Gastrocnemius medialis (tissue), 4 donors: ENCODE measurements around the gene TWF2. TPM values are rescaled to one million over a fixed set of nuclear protein-coding genes. Genes with fewer than 3 reads are reported as not detected.

Source experiments
- ATAC-seq, 2 donors: fragments of 150-250 bp; one replicate each; pipeline ENCODE4 v1.9.1; 2016
- DNase-seq, 2 donors: peaks; one replicate each; pipeline ENCODE4 v3.0.0-alpha.2; 2019
- H3K27ac ChIP-seq, 4 donors: fragments of 200-600 bp; sonication (generic); 1 replicate in 1 of 4; 2 replicates in 3 of 4; pipeline ENCODE4 v1.5.1; 2016 to 2018; ENCODE audit warnings: mild to moderate bottlenecking in 2 of 4, moderate library complexity in 1 of 4
- H3K27me3 ChIP-seq, 3 donors: fragments of 200-600 bp; sonication (generic) in 2 of 3; 1 replicate in 1 of 3; 2 replicates in 2 of 3; pipeline versions ENCODE4 v1.5.1 to v1.6.0; 2016 to 2019; ENCODE audit warnings: mild to moderate bottlenecking in 1 of 3, moderate library complexity in 1 of 3
- H3K36me3 ChIP-seq, 2 donors: fragments of 200-600 bp; sonication (generic) in 1 of 2; one replicate each; pipeline ENCODE4 v1.5.1; 2017 to 2018
- H3K4me1 ChIP-seq, 2 donors: fragments of 200-600 bp; sonication (generic) in 1 of 2; one replicate each; pipeline ENCODE4 v1.5.1; 2016 to 2017; ENCODE audit warnings: mild to moderate bottlenecking in 2 of 2
- H3K4me3 ChIP-seq, 4 donors: fragments of 200-600 bp; sonication (generic) in 3 of 4; 1 replicate in 1 of 4; 2 replicates in 3 of 4; pipeline ENCODE4 v1.5.1; 2016 to 2019; ENCODE audit warnings: mild to moderate bottlenecking in 2 of 4
- H3K9me3 ChIP-seq, 3 donors: fragments of 200-600 bp; sonication (generic) in 2 of 3; 1 replicate in 1 of 3; 2 replicates in 2 of 3; pipeline ENCODE4 v1.5.1; 2016 to 2019
- CTCF ChIP-seq, 5 experiments: fragments of 450-650 bp in 3 of 5; fragments of 200-600 bp in 2 of 5; sonication (generic) in 2 of 5; IDR thresholded peaks in 4 of 5; conservative IDR thresholded peaks in 1 of 5; 1 replicate in 4 of 5; 2 replicates in 1 of 5; pipeline ENCODE4 v1.5.1; 2016 to 2019; ENCODE audit warnings: antibody characterized with exemption in 5 of 5, mild to moderate bottlenecking in 3 of 5, moderate library complexity in 3 of 5
- POLR2A ChIP-seq, 2 donors: fragments of 450-650 bp; IDR thresholded peaks; one replicate each; pipeline ENCODE4 v1.6.1; 2017; ENCODE audit warnings: antibody characterized with exemption in 2 of 2, mild to moderate bottlenecking in 2 of 2, moderate library complexity in 2 of 2
- in situ Hi-C, 4 donors: fragments of 200-750 bp; cut with MboI; loops; one replicate each; pipeline versions ENCODE4 v1.15.0 to v1.8.0; 2017; ENCODE audit warnings: low sequenced_read_pairs in 4 of 4
- intact Hi-C: fragments of 100-400 bp; cut with DNase I; formaldehyde crosslinking; loops from one replicate; pipeline ENCODE4 v1.15.1; 2023; ENCODE audit warnings: low total_unique reads
- total RNA-seq, 4 donors: library from RNA; depleted of rRNA; stranded (reverse); fragments of >200 nt; gene quantifications; one replicate each; pipeline versions ENCODE4 v1.1.0 to v1.2.3, GENCODE V29; 2016

Gene TWF2
- total RNA-seq, 4 donors from 2014 or later = 99.2 to 222 (median 168) TPM

GRCh38 chr3:52221563-52222318, 17.2 kb downstream of the TWF2 start:
- Histone ChIP-seq H3K4me3 (no peak overlapping the region), H3K27ac (no peak overlapping the region), H3K9me3 (no peaks in the 10 kb centered on the region), H3K4me1 (peaks cover 15 to 17% of the 10 kb centered on the region in 2 donors), H3K36me3 (no peaks in the 10 kb centered on the region), H3K27me3 (no peaks in the 10 kb centered on the region)
- ATAC-seq = no peak
- TF ChIP-seq CTCF (IDR thresholded peaks at IDR 0.05 in 4 of 5, conservative IDR thresholded peaks at IDR 0.05 in 1 of 5) (no peak), POLR2A (IDR thresholded peaks at IDR 0.05) (no peak)
- in situ Hi-C loops (no loop called here), intact Hi-C loops (no loop called here)
- peak in 1 of 2 donors; percentile 27 for DNase-seq

- TF ChIP-seq POLR2A (IDR thresholded peaks at IDR 0.05) = no peak
- no peak for TF ChIP-seq CTCF (IDR thresholded peaks at IDR 0.05 in 4 of 5, conservative IDR thresholded peaks at IDR 0.05 in 1 of 5)
- peaks cover 20 to 23% of the 10 kb centered on the region in 2 donors for H3K4me1 ChIP-seq
- H3K27me3 ChIP-seq = no peaks in the 10 kb centered on the region
- intact Hi-C loops = no loop called here
- in situ Hi-C loops = no loop called here
- no peaks in the 10 kb centered on the region for H3K36me3 ChIP-seq
- DNase-seq (peak in 1 of 2 donors; percentile 14), ATAC-seq (no peak)
- no peak overlapping the region for H3K4me3 ChIP-seq
- no peaks in the 10 kb centered on the region for H3K9me3 ChIP-seq
- H3K27ac ChIP-seq = no peak overlapping the region
These were observed 17.8 kb downstream of the TWF2 start for GRCh38 chr3:52221141-52221562.

GRCh38 chr3:52220380-52221026, 18.5 kb downstream of the TWF2 start:
- no peak overlapping the region for H3K4me3 ChIP-seq
- in situ Hi-C loops = no loop called here
- peaks cover 20 to 28% of the 10 kb centered on the region in 2 donors for H3K4me1 ChIP-seq
- H3K9me3 ChIP-seq = no peaks in the 10 kb centered on the region
- intact Hi-C loops = no loop called here
- H3K36me3 ChIP-seq = no peaks in the 10 kb centered on the region
- TF ChIP-seq CTCF (IDR thresholded peaks at IDR 0.05 in 4 of 5, conservative IDR thresholded peaks at IDR 0.05 in 1 of 5) (peak; percentile 69 to 93 (median 89)), POLR2A (IDR thresholded peaks at IDR 0.05) (no peak)
- no peaks in the 10 kb centered on the region for H3K27me3 ChIP-seq
- H3K27ac ChIP-seq = no peak overlapping the region
- ATAC-seq (peak; percentile 39 to 55), DNase-seq (peak; percentile 52 to 78)

GRCh38 chr3:52218937-52219650, 19.9 kb downstream of the TWF2 start:
- DNase-seq (no peak), ATAC-seq (no peak)
- H3K27me3 ChIP-seq = no peaks in the 10 kb centered on the region
- H3K27ac ChIP-seq = peak overlapping the region in 3 of 4 donors; percentile 65 to 80 (median 68)
- H3K4me3 ChIP-seq = peak overlapping the region in 1 of 4 donors; percentile 10
- H3K4me1 ChIP-seq = peaks cover 20 to 28% of the 10 kb centered on the region in 2 donors
- H3K9me3 ChIP-seq = no peaks in the 10 kb centered on the region
- no peak for TF ChIP-seq POLR2A (IDR thresholded peaks at IDR 0.05)
- TF ChIP-seq CTCF (IDR thresholded peaks at IDR 0.05 in 4 of 5, conservative IDR thresholded peaks at IDR 0.05 in 1 of 5) = peak in 1 of 5 experiments; percentile 7
- peaks cover 0 to 14% of the 10 kb centered on the region in 2 donors for H3K36me3 ChIP-seq
- intact Hi-C loops (no loop called here), in situ Hi-C loops (loop anchor here in 2 of 4 donors (5.0 kb wide), 1 partner anchor 123 kb away; no protein-coding TSS in a partner anchor)
